ENCODE results near the gene SLC41A3.

The SLC41A3 gene

DNA sequence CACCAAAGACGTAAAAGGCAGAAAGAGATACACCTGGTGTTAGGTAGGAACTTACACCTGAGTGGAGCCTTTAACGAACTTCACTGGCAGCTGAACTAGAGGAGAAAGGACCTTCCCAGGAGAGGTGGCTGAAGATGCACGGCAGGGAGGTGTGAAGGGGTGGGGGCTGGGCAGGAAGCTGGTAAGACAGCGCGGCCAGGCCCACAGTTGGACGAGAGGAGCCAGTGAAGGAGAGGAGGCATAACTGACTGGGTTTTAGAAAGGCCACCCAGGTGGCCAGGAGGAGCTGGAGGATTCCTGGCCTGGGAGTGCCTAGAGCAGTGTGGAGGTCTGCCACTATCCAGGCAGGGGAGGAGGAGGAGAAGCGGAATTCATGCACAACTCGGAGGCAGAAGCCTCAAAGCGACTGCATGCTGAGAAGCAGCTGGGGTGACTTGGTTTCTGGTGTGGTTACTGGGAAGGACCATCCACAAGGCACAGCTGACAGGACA lies 51.9 kb downstream of the SLC41A3 start:
- H3K27ac ChIP-seq (ENCODE audit: low read depth, low read length, poor library complexity, severe bottlenecking): no peak overlapping the region
- no peak overlapping the region for H3K4me3 ChIP-seq (ENCODE audit: low read depth, low read length, poor library complexity, severe bottlenecking)
- no peaks in the 10 kb centered on the region for H4K20me1 ChIP-seq (ENCODE audit: insufficient read depth, low read length)
- H3K9me2 ChIP-seq (ENCODE audit: low read depth, low read length): no peaks in the 10 kb centered on the region
- H3F3A ChIP-seq (ENCODE audit: insufficient read depth, low read length): no peaks in the 10 kb centered on the region
- no peak for TF ChIP-seq EZH2 (IDR thresholded peaks at IDR 0.05; ENCODE audit: borderline replicate concordance, low read length)
- TF ChIP-seq, protein P1, sequence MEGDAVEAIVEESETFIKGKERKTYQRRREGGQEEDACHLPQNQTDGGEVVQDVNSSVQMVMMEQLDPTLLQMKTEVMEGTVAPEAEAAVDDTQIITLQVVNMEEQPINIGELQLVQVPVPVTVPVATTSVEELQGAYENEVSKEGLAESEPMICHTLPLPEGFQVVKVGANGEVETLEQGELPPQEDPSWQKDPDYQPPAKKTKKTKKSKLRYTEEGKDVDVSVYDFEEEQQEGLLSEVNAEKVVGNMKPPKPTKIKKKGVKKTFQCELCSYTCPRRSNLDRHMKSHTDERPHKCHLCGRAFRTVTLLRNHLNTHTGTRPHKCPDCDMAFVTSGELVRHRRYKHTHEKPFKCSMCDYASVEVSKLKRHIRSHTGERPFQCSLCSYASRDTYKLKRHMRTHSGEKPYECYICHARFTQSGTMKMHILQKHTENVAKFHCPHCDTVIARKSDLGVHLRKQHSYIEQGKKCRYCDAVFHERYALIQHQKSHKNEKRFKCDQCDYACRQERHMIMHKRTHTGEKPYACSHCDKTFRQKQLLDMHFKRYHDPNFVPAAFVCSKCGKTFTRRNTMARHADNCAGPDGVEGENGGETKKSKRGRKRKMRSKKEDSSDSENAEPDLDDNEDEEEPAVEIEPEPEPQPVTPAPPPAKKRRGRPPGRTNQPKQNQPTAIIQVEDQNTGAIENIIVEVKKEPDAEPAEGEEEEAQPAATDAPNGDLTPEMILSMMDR (IDR thresholded peaks at IDR 0.05; ENCODE audit: low read length): no peak
- H3K36me3 ChIP-seq (ENCODE audit: insufficient read depth, low read length): no peaks in the 10 kb centered on the region; the same call in 1 of the 2 replicates
- no peaks in the 10 kb centered on the region for H3K4me1 ChIP-seq (ENCODE audit: insufficient read depth, low read length, severe bottlenecking)
- H2AFZ ChIP-seq (ENCODE audit: low read length): no peak overlapping the region
- peaks cover 9% of the 10 kb centered on the region; the same call in 1 of the 2 replicates for H3K9me3 ChIP-seq (ENCODE audit: low read length)
- H3K4me2 ChIP-seq (ENCODE audit: low read length): no peak overlapping the region
- no peaks in the 10 kb centered on the region for H3K79me2 ChIP-seq (ENCODE audit: insufficient read depth, low read length)
- no peaks in the 10 kb centered on the region for H3K27me3 ChIP-seq (ENCODE audit: insufficient read depth, low read length)
- no peak overlapping the region for H3K9ac ChIP-seq (ENCODE audit: low read length)

DNA sequence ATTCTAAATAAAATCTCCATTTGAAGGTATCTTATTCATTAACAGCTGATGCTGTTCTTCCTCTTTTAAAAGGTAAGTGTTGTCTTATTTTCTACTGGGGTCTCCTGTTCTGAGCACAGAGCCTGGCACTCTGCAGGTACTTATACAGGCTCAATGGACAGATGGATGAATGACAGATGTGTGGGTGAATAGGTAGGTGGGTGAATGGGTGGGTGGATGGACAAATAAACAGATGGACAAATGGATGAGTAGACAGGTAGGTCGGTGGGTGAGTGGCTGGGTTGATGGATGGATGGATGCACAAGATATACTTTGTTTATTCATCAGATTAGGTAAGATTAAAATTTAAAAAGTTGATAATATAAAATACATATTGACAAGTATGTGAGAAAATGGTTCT lies 53.5 kb downstream of the SLC41A3 start:
- no peaks in the 10 kb centered on the region for H3K27me3 ChIP-seq (ENCODE audit: insufficient read depth, low read length)
- H3K9me2 ChIP-seq (ENCODE audit: low read depth, low read length): no peaks in the 10 kb centered on the region
- no peaks in the 10 kb centered on the region for H3K79me2 ChIP-seq (ENCODE audit: insufficient read depth, low read length)
- no peak overlapping the region for H3K27ac ChIP-seq (ENCODE audit: low read depth, low read length, poor library complexity, severe bottlenecking)
- TF ChIP-seq, protein P1 (IDR thresholded peaks at IDR 0.05; ENCODE audit: low read length): no peak
- no peak for TF ChIP-seq EZH2 (IDR thresholded peaks at IDR 0.05; ENCODE audit: borderline replicate concordance, low read length)
- H3K36me3 ChIP-seq (ENCODE audit: insufficient read depth, low read length): no peaks in the 10 kb centered on the region; the same call in 1 of the 2 replicates
- peaks cover 9% of the 10 kb centered on the region; the same call in 1 of the 2 replicates for H3K9me3 ChIP-seq (ENCODE audit: low read length)
- H3K4me1 ChIP-seq (ENCODE audit: insufficient read depth, low read length, severe bottlenecking): peaks cover 8% of the 10 kb centered on the region
- H2AFZ ChIP-seq (ENCODE audit: low read length): no peak overlapping the region
- no peak overlapping the region for H3K4me2 ChIP-seq (ENCODE audit: low read length)
- no peaks in the 10 kb centered on the region for H4K20me1 ChIP-seq (ENCODE audit: insufficient read depth, low read length)
- no peaks in the 10 kb centered on the region for H3F3A ChIP-seq (ENCODE audit: insufficient read depth, low read length)
- H3K9ac ChIP-seq (ENCODE audit: low read length): no peak overlapping the region
- H3K4me3 ChIP-seq (ENCODE audit: low read depth, low read length, poor library complexity, severe bottlenecking): no peak overlapping the region

DNA sequence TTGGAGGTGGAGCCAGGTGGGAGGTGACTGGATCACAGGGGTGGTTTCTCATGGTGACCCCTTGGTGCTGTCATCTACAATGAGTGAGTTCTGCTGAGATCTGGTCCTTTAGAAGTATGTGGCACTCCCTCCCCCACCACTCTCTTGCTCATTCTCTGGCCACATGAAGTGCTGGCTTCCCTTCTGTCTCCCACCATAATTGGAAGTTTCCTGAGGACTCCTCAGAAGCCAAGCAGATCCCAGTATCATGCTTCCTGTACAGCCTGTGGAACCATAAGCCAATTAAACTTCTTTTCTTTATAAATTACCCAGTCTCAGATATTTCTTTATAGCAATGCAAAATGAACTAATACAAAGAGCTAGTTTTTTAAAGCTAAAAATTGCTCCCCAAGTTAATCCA lies 54.7 kb downstream of the SLC41A3 start:
- Histone ChIP-seq H3K27me3 (ENCODE audit: insufficient read depth, low read length) (no peaks in the 10 kb centered on the region), H3K9me2 (ENCODE audit: low read depth, low read length) (no peaks in the 10 kb centered on the region), H3K36me3 (ENCODE audit: insufficient read depth, low read length) (no peaks in the 10 kb centered on the region; the same call in 1 of the 2 replicates), H3K4me2 (ENCODE audit: low read length) (no peak overlapping the region), H4K20me1 (ENCODE audit: insufficient read depth, low read length) (no peaks in the 10 kb centered on the region), H3K4me1 (ENCODE audit: insufficient read depth, low read length, severe bottlenecking) (peaks cover 8% of the 10 kb centered on the region), H3K79me2 (ENCODE audit: insufficient read depth, low read length) (no peaks in the 10 kb centered on the region), H2AFZ (ENCODE audit: low read length) (no peak overlapping the region), H3K4me3 (ENCODE audit: low read depth, low read length, poor library complexity, severe bottlenecking) (no peak overlapping the region), H3F3A (ENCODE audit: insufficient read depth, low read length) (no peaks in the 10 kb centered on the region), H3K27ac (ENCODE audit: low read depth, low read length, poor library complexity, severe bottlenecking) (no peak overlapping the region), H3K9ac (ENCODE audit: low read length) (no peak overlapping the region), H3K9me3 (ENCODE audit: low read length) (peaks cover 9% of the 10 kb centered on the region; the same call in 1 of the 2 replicates)
- TF ChIP-seq EZH2 (IDR thresholded peaks at IDR 0.05; ENCODE audit: borderline replicate concordance, low read length): no peak
- TF ChIP-seq, protein P1 (IDR thresholded peaks at IDR 0.05; ENCODE audit: low read length): no peak
